B cell (primary cell): ENCODE data around the gene DISP2. TPM values are rescaled to one million over a fixed set of nuclear protein-coding genes. Genes with fewer than 3 reads are reported as not detected.

Experiments
- ATAC-seq: fragments of 200-7000 bp; cut with Tn5 transposase; one replicate; pipeline ENCODE4 v1.10.0; 2021; ENCODE audit warnings: low read depth, mild to moderate bottlenecking, moderate number of reproducible peaks, moderate library complexity
- CTCF ChIA-PET: fragments of 350-600 bp; sonication (Branson Sonifier 250); formaldehyde crosslinking; loops from one replicate; lab custom pipeline; 2021; ENCODE audit warnings: antibody characterized with exemption, inconsistent platforms; lab: Charles Lee
- POLR2A ChIA-PET: fragments of 350-600 bp; sonication (Branson Sonifier 250); formaldehyde crosslinking; loops from one replicate; lab custom pipeline; 2021; ENCODE audit warnings: antibody characterized with exemption; lab: Charles Lee
- DNase-seq: peaks from one replicate; pipeline ENCODE4 v3.0.0; 2013
- H2AFZ ChIP-seq: 2 replicates; pipeline ENCODE4 v1.6.1; 2012; ENCODE audit warnings: mild to moderate bottlenecking, low read depth, low read length; ENCODE audit not compliant: insufficient read depth, poor library complexity, severe bottlenecking
- H3K27ac ChIP-seq, 2 donors: 1 replicate in 1 of 2; 2 replicates in 1 of 2; pipeline ENCODE4 v1.5.1; 2012 to 2013; ENCODE audit warnings: low read length in 2 of 2, mild to moderate bottlenecking in 2 of 2, moderate library complexity in 1 of 2
- H3K27me3 ChIP-seq, 4 experiments: fragments of 200-600 bp in 1 of 4; sonication (generic) in 1 of 4; replicated peaks in 1 of 4; 1 replicate in 2 of 4; 2 replicates in 2 of 4; pipeline versions ENCODE4 v1.6.1 to v1.7.0; 2013 to 2016; ENCODE audit warnings: low read length in 3 of 4, mild to moderate bottlenecking in 2 of 4, mixed read lengths in 1 of 4, moderate library complexity in 1 of 4; ENCODE audit not compliant: insufficient read depth in 4 of 4, control insufficient read depth in 3 of 4; ENCODE audit errors: control extremely low read depth in 1 of 4
- H3K36me3 ChIP-seq, 2 experiments: replicated peaks in 1 of 2; 1 replicate in 1 of 2; 2 replicates in 1 of 2; pipeline versions ENCODE4 v1.6.1 to v1.7.1; 2013; ENCODE audit warnings: low read length in 1 of 2; ENCODE audit not compliant: insufficient read depth in 2 of 2, control insufficient read depth in 1 of 2; ENCODE audit errors: control extremely low read depth in 1 of 2, extremely low read depth in 1 of 2
- H3K4me1 ChIP-seq, 2 donors: fragments of 200-600 bp in 1 of 2; sonication (generic) in 1 of 2; 1 replicate in 1 of 2; 2 replicates in 1 of 2; pipeline versions ENCODE4 v1.5.1 to v1.6.1; 2013 to 2017; ENCODE audit warnings: low read length in 2 of 2; ENCODE audit not compliant: control insufficient read depth in 2 of 2, insufficient read depth in 2 of 2
- H3K4me2 ChIP-seq: replicated peaks from 2 replicates; pipeline ENCODE3; 2012; ENCODE audit warnings: mild to moderate bottlenecking, low read depth, low read length; ENCODE audit not compliant: poor library complexity, severe bottlenecking
- H3K4me3 ChIP-seq, 5 experiments: fragments of 200-600 bp in 1 of 5; sonication (generic) in 1 of 5; 1 replicate in 3 of 5; 2 replicates in 2 of 5; pipeline versions ENCODE4 v1.5.1 to v1.7.0; 2011 to 2016; ENCODE audit warnings: low read length in 4 of 5, mild to moderate bottlenecking in 4 of 5, low read depth in 2 of 5, control low read depth in 1 of 5, moderate library complexity in 1 of 5; ENCODE audit not compliant: insufficient read depth in 1 of 5; ENCODE audit errors: control extremely low read depth in 1 of 5, extremely low read depth in 1 of 5
- H3K79me2 ChIP-seq: fragments of 200-600 bp; sonication (generic); one replicate; pipeline ENCODE4 v1.6.0; 2016; ENCODE audit warnings: low read length; ENCODE audit not compliant: control insufficient read depth, insufficient read depth
- H3K9ac ChIP-seq: fragments of 200-600 bp; sonication (generic); 2 replicates; pipeline ENCODE4 v1.6.1; 2017; ENCODE audit warnings: mild to moderate bottlenecking, low read length, moderate library complexity
- H3K9me3 ChIP-seq, 3 donors: one replicate each; pipeline versions ENCODE4 v1.6.1 to v1.7.1; 2013; ENCODE audit warnings: low read length in 2 of 3; ENCODE audit not compliant: control insufficient read depth in 2 of 3, insufficient read depth in 1 of 3; ENCODE audit errors: control extremely low read depth in 1 of 3
- H4K20me1 ChIP-seq: 2 replicates; pipeline ENCODE4 v1.6.0; 2012; ENCODE audit warnings: mild to moderate bottlenecking, low read length; ENCODE audit not compliant: insufficient read depth, control insufficient read depth, poor library complexity, severe bottlenecking
- H3K27ac Mint-ChIP-seq: one replicate; pipeline ENCODE4 v1.8.0; 2021; ENCODE audit warnings: mixed read lengths
- H3K27me3 Mint-ChIP-seq: one replicate; pipeline ENCODE4 v1.8.0; 2021; ENCODE audit warnings: mixed read lengths
- H3K4me1 Mint-ChIP-seq: one replicate; pipeline ENCODE4 v1.8.0; 2021; ENCODE audit warnings: mixed read lengths
- H3K4me3 Mint-ChIP-seq: one replicate; pipeline ENCODE4 v1.8.0; 2021; ENCODE audit warnings: mixed read lengths
- H3K9me3 Mint-ChIP-seq: one replicate; pipeline ENCODE4 v1.8.0; 2022; ENCODE audit warnings: mixed read lengths; ENCODE audit not compliant: insufficient read depth
- CTCF ChIP-seq: fragments of 200-600 bp; IDR thresholded peaks from one replicate; pipeline ENCODE4 v1.8.0; 2022; ENCODE audit warnings: antibody characterized with exemption, mild to moderate bottlenecking
- EZH2 ChIP-seq: IDR thresholded peaks from 2 replicates; pipeline ENCODE4 v1.6.1; 2012; ENCODE audit warnings: borderline replicate concordance, low read depth, mild to moderate bottlenecking, moderate library complexity, low read length; ENCODE audit not compliant: insufficient read depth, poor library complexity, severe bottlenecking
- WGBS: methylation state at CpG from one replicate; pipeline ENCODE4 v1.1.5; 2013; ENCODE audit warnings: missing lambda C conversion rate; ENCODE audit not compliant: insufficient coverage; 5-methylcytosine and 5-hydroxymethylcytosine counted together
- intact Hi-C: fragments of 100-400 bp; cut with micrococcal nuclease; formaldehyde crosslinking; loops from one replicate; pipeline ENCODE4 v1.10.0; 2022
- polyA plus RNA-seq: library from polyadenylated mRNA; depleted of rRNA; stranded (reverse); fragments of >200 nt; gene quantifications from 2 replicates; pipeline ENCODE4 v1.2.3, GENCODE V29; 2012
- total RNA-seq, 2 donors: library from RNA; stranded (reverse); fragments of 120-200 nt in 1 of 2; gene quantifications; 1 replicate in 1 of 2; 2 replicates in 1 of 2; pipeline versions ENCODE4 v1.2.3 to v1.2.4, GENCODE V29; 2013 to 2022

Gene DISP2
- total and polyA plus RNA-seq, 2 donors (not counting 1 experiment from before 2014, with no cell fraction given), result 0.13 to 0.71 TPM

GRCh38 chr15:40310001-40310959 lies 47.7 kb upstream of the DISP2 start:
- Histone ChIP-seq H2AFZ (no peak overlapping the region), H4K20me1 (no peaks in the 10 kb centered on the region), H3K79me2 (peaks cover 24% of the 10 kb centered on the region), H3K4me2 (no peak overlapping the region), H3K36me3 (no peaks in the 10 kb centered on the region), H3K9me3 (no peaks in the 10 kb centered on the region), H3K27me3 (peaks cover 0 to 5% (median under 1%) of the 10 kb centered on the region in 4 experiments), H3K4me1 (peaks cover 25 to 46% of the 10 kb centered on the region in 2 donors), H3K9ac (no peak overlapping the region), H3K27ac (no peak overlapping the region), H3K4me3 (no peak overlapping the region)
- WGBS, result 31% methylated on average over 3 of the region's 4 CpGs
- peak; percentile 68 for DNase-seq
- Mint-ChIP-seq H3K27ac (peak overlapping the region; percentile 99), H3K4me1 (peaks cover 46% of the 10 kb centered on the region), H3K4me3 (peak overlapping the region; percentile 98), H3K27me3 (peaks cover under 1% of the 10 kb centered on the region), H3K9me3 (no peaks in the 10 kb centered on the region)
- CTCF ChIA-PET, result interaction anchor here (0.9 to 14.9 kb wide), 16 partner anchors 9 to 522 kb away, joined by 3 to 227 read pairs (median 6); partner anchors contain the start of genes ANKRD63, CCDC9B, INAFM2 and IVD
- intact Hi-C loops, result loop anchor here (1.0 kb wide), 1 partner anchor 31 kb away; no protein-coding TSS in a partner anchor
- ATAC-seq, result peak; percentile 22
- TF ChIP-seq EZH2, result no peak
- peak; percentile 67 for TF ChIP-seq CTCF
- POLR2A ChIA-PET, result interaction anchor here (0.6 to 1.9 kb wide), 5 partner anchors 24 to 203 kb away, joined by 3 to 6 read pairs (median 3); partner anchors contain the start of gene ANKRD63
